Activated T-helper 2 cell treated with anti-CD3 and anti-CD28 coated beads, Interferon-gamma antibody, Interleukin-2, Interleukin-4, amounts not matched to agents 10 μg/mL and 5 μg/mL and 100 μg/mL, durations not matched to agents 14 hours and 24 hours and 36 hours (primary cell): Measurements from ENCODE around the gene MITF. TPM values are rescaled to one million over a fixed set of nuclear protein-coding genes. Genes with fewer than 3 reads are reported as not detected.
"Not testable (repeated sequence)": the region's sequence is repeated elsewhere in the genome, so short reads cannot be mapped to it uniquely, and the experiment has no call there.

ENCODE experiments used
- DNase-seq: peaks from one replicate; pipeline ENCODE4 v3.0.0; 2021; ENCODE audit warnings: low spot score
- H3K27ac Mint-ChIP-seq: one replicate; pipeline ENCODE4 v1.8.0; 2021; ENCODE audit warnings: mixed read lengths
- H3K27me3 Mint-ChIP-seq: one replicate; pipeline ENCODE4 v1.8.0; 2021; ENCODE audit warnings: low read depth, mixed read lengths
- H3K36me3 Mint-ChIP-seq: one replicate; pipeline ENCODE4 v1.8.0; 2021; ENCODE audit warnings: low read depth, mixed read lengths
- H3K4me1 Mint-ChIP-seq: one replicate; pipeline ENCODE4 v1.8.0; 2021; ENCODE audit warnings: low read depth, mixed read lengths
- H3K4me3 Mint-ChIP-seq: one replicate; pipeline ENCODE4 v1.8.0; 2021; ENCODE audit warnings: low read depth, mild to moderate bottlenecking, moderate library complexity, mixed read lengths
- H3K9me3 Mint-ChIP-seq: one replicate; pipeline ENCODE4 v1.8.0; 2021; ENCODE audit warnings: mixed read lengths
- intact Hi-C: fragments of 100-400 bp; cut with micrococcal nuclease; formaldehyde crosslinking; loops from one replicate; pipeline ENCODE4 v1.15.1; 2023
- total RNA-seq: library from RNA; stranded (reverse); gene quantifications from 2 replicates; pipeline ENCODE4 v1.2.3, GENCODE V29; 2022

The MITF gene
- total RNA-seq, 1 donor from 2014 or later, result 0.07 TPM

DNA sequence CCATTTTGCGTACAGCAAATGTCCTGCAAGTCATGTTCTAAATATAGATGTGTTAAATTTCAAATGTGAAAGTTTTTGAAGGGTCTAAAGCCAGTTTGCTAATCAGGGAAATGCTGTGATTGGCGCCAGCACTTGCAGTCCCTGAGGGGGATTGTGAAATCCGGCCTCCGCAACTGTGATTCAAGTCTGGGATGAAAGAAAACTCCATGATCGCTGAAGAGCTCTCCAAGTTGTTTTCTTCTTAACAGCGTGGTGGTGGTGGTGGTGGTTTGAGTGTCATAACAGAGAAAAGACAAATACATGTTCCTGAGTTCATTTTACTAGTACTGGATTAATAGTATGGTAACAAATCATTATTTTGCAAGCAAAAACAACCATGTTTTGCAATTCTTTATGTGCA, 51.8 kb downstream of the MITF start:
- H3K4me1 Mint-ChIP-seq, result peaks cover 2% of the 10 kb centered on the region
- intact Hi-C loops, result no loop called here
- H3K9me3 Mint-ChIP-seq, result no peaks in the 10 kb centered on the region
- H3K27ac Mint-ChIP-seq, result no peak overlapping the region
- DNase-seq, result no peak
- H3K4me3 Mint-ChIP-seq, result no peak overlapping the region
- no peaks in the 10 kb centered on the region for H3K27me3 Mint-ChIP-seq
- no peaks in the 10 kb centered on the region for H3K36me3 Mint-ChIP-seq

DNA sequence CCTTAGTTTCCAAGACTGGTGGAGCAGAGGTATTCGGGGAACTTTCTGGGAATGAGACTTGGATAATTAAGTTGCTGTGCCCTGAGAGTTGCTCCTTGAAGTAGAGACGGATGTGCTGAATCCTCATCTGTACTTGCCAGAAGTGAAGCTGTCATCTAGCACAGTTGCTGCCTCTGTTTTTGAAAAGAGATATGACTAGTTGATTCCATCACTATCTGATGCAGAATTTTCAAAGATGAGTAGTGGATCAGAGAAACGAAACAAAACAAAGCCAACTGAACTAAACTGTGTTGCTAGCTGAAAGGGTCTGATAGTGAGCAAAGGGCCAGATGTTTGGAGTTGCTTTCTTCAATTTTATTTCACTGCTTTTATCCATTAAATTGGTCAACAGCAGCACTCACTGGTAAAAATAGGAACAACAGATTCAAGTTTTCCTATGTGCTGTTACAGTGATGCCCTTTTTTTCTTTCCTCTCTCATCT, 52.7 kb downstream of the MITF start:
- DNase-seq, result no peak
- intact Hi-C loops, result no loop called here
- no peaks in the 10 kb centered on the region for H3K36me3 Mint-ChIP-seq
- H3K27ac Mint-ChIP-seq, result no peak overlapping the region
- no peaks in the 10 kb centered on the region for H3K27me3 Mint-ChIP-seq
- no peak overlapping the region for H3K4me3 Mint-ChIP-seq
- no peaks in the 10 kb centered on the region for H3K9me3 Mint-ChIP-seq
- peaks cover 2% of the 10 kb centered on the region for H3K4me1 Mint-ChIP-seq

DNA sequence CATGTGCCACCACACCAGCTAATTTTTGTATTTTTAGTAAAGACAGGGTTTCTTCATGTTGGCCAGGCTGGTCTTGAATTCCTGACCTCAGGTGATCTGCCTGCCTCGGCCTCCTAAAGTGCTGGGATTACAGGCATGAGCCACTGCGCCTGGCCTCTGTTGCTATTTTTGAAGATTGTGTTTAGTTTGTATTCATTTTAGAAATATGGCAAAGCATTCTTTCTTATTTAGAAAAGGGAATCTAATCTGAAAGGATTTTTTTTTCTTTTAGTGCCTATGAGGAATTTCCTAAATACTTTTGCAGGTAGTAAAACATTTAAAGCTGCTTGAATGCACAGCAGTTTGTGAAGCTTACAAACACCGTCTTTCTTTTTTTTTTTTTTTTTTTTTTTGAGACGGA, 56.9 kb downstream of the MITF start:
- H3K9me3 Mint-ChIP-seq, H3K27ac Mint-ChIP-seq, H3K4me1 Mint-ChIP-seq, H3K27me3 Mint-ChIP-seq, intact Hi-C loops, H3K4me3 Mint-ChIP-seq, DNase-seq, H3K36me3 Mint-ChIP-seq: not testable (repeated sequence)

DNA sequence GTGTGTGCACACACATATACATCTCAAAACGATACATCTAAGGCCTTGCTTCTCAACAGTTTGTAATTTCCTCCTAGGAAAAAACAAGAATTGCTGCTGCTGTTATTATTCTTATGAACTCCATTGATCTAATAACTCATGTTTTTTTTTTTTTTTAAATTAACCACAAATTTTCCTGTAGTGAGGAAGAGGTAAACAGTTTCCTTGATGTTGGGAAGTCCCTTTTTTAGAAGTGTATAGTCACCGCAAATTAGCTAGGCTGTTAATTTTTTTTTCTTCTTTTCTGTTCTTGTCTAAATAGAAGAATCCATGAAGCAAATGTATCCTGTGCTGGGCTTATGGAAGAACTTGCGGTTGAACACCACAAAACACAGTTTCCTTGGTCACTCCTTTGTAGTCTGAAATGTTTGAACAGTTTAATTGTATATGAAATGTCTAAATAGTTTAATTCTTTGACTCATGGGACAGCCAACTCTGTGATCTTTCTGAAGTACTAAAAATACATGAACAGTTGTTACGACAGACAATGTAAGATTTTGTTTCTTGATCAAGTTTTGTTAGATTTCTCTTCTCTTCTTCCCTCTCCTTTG, 64.5 kb downstream of the MITF start:
- Mint-ChIP-seq H3K9me3 (no peaks in the 10 kb centered on the region), H3K27ac (no peak overlapping the region), H3K36me3 (no peaks in the 10 kb centered on the region), H3K27me3 (no peaks in the 10 kb centered on the region), H3K4me3 (no peak overlapping the region), H3K4me1 (no peaks in the 10 kb centered on the region)
- DNase-seq, result no peak
- intact Hi-C loops, result no loop called here

DNA sequence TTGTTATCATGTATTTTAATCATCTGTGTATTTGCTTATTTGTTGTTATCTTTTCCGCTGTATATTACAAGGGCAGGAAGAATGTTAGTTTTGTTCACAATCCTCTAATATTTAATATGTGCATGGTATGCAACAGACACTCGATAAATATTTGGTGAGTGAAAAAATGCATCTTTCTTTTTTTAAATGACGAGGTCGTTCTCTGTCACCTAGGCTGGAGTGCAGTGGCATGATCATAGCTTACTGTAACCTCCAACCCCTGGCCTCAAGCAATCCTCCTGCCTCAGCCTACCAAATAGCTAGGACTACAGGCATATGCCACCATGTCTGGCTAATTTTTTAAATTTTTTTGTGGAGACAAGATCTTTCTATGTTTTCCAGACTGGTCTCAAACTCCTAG, 66.2 kb downstream of the MITF start:
- no peaks in the 10 kb centered on the region for H3K4me1 Mint-ChIP-seq
- no peak overlapping the region for H3K27ac Mint-ChIP-seq
- H3K36me3 Mint-ChIP-seq, result no peaks in the 10 kb centered on the region
- no peaks in the 10 kb centered on the region for H3K9me3 Mint-ChIP-seq
- no peaks in the 10 kb centered on the region for H3K27me3 Mint-ChIP-seq
- intact Hi-C loops, result no loop called here
- H3K4me3 Mint-ChIP-seq, result no peak overlapping the region
- no peak for DNase-seq

DNA sequence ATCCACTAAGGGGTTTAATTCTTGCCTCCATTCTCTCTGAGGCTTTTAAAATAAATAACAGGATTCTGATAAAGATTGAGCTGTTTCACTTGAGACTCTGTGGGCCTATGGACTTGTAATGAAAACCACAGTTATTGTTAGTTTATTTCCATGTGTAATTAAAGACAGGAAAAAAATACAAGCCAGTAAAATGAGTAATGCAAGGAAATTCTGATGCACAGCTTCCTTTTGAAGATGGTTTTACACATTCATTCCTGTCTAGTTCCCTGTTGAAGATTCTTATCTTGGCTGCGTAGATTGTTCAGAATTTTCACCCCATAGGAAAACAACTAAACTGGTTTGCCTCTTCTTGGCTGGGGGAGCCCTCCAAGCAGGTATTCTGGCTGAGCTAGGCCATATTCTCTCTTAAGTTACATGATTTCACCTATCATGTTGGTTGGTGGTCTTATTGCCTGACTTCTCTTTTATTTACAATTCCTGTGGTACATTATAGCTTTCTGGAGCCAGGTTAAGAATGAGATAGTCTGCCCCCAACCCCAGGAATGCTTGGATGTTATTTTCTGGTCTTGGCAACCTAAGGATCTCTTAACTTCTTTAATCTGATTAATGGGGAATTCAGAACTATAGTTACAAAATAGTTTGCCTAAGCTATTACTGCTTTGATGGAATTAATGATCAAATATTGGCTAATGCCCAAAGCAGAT, 67.6 kb downstream of the MITF start:
- no peak overlapping the region for H3K27ac Mint-ChIP-seq
- H3K27me3 Mint-ChIP-seq, result no peaks in the 10 kb centered on the region
- no peak for DNase-seq
- no peak overlapping the region for H3K4me3 Mint-ChIP-seq
- intact Hi-C loops, result no loop called here
- no peaks in the 10 kb centered on the region for H3K36me3 Mint-ChIP-seq
- no peaks in the 10 kb centered on the region for H3K9me3 Mint-ChIP-seq
- no peaks in the 10 kb centered on the region for H3K4me1 Mint-ChIP-seq

DNA sequence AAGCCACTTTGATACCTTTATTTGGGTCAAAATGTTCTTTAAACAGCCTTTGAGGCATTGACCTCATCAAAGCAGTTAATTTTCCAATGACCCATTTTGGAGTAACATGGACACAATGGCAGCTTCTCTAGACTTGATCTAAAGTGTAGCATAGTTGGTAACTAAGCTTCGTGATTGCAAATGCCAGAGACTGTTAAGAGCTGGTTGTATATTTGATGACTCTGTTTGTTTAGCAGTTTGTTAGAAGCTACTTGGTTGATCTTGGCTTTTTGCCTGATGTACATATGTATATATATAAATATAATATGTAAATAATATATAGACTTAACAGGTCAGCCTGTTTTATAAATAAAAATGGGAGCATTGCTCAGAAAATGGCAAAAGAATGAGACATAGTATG, 68.4 kb downstream of the MITF start:
- Mint-ChIP-seq H3K27ac (no peak overlapping the region), H3K36me3 (no peaks in the 10 kb centered on the region), H3K4me1 (no peaks in the 10 kb centered on the region), H3K4me3 (no peak overlapping the region), H3K9me3 (no peaks in the 10 kb centered on the region), H3K27me3 (no peaks in the 10 kb centered on the region)
- no peak for DNase-seq
- intact Hi-C loops, result no loop called here

DNA sequence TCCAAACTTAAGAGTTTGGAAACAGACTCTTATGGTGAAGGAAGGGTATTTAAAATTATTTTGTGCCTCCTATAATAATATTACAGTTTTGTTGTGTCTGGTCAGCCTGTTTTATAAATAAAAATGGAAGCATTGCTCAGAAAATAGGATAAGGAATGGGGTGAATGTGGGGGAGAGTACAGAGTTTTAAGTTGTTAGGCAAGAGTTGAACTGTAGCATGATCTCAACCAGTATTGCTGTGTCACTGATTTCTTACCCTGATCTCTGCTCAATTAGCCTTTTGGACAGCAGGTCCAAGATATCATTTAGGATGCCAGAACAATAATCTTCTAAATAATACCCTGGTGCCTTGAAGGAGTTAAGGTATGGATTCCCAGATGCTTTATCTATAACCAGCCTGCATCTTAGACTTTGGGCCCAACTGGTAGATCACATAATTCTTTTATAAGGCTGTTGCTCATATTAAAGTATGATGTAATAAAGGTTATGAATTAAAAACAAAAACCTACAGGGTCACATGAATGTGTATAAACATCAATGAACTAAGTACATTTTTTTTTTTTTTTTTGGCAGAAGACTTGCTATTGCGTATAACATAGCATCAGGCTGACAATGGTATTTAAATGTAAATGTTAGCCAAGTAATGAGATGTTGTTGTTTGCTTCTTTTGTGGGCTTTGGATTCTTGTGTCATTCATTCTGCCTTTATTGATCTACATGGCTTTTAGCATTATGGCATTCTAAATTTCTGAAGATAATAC, 70.0 kb downstream of the MITF start:
- Mint-ChIP-seq H3K4me3 (no peak overlapping the region), H3K36me3 (no peaks in the 10 kb centered on the region), H3K9me3 (no peaks in the 10 kb centered on the region), H3K4me1 (no peaks in the 10 kb centered on the region), H3K27me3 (no peaks in the 10 kb centered on the region), H3K27ac (no peak overlapping the region)
- intact Hi-C loops, result no loop called here
- DNase-seq, result no peak

DNA sequence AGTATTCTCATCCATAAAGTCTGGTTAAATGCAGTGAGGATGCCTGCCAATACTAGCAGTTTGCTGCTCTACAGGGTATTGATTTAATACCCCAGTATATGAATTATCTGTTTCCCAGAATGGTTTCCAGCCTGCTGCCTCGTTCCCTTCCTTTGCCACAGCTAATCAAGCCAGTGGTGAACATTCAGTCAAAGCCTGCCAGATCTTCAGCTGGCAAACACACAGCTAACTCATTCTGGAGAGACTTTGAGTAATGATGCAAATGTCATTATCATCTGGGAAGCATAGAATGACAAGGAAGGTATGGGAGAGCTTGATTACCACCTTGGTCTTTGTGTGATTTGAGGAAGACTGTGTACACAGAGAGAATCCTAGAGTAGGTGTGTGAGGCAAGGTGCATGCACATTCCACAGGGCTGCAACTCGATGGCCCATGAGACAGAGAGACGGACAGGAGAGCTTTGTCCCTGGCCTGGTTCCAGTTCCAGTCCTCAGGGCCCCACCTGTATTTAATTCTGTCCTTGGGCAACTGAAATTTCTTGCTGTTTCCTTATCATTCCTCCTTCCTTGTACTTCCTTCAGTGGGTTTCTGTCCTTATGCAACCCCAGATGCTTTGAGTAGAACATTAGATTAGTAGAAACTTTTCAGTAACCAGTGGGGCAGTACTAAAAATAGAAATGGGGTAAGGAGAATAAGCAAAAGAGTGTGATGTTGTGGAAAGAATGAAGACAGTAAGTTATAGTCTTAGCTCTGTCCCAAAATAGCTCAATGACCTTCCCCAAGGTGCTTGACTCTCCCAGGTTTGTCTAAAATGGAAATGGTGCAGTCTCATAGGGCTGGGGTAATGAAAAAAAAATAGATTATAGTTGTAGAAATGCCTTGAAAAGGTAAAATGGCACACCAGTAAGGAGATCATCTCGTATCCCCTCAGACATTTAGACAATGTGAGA, 72.5 kb downstream of the MITF start:
- Mint-ChIP-seq H3K27ac (no peak overlapping the region), H3K4me3 (no peak overlapping the region), H3K36me3 (no peaks in the 10 kb centered on the region), H3K9me3 (no peaks in the 10 kb centered on the region), H3K27me3 (no peaks in the 10 kb centered on the region), H3K4me1 (no peaks in the 10 kb centered on the region)
- no peak for DNase-seq
- intact Hi-C loops, result no loop called here

DNA sequence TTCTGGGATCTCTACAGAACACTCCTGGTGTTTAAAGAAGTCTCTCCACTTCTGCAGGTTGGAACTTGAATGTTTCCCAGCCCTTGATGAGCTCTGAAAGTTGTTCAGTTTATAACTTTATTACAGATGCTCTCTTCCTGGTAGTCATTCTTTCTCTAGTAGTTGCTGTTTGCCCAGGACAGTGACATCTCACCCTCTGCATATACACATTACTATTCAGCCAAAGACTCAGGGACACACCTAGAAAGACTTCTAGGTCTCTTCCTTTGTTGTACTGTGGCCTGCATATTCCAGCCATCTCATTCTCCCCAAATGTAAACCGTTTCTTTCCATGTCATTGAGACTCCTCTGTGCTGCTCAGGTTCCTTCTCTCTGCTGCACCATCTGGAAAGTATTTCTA, 76.7 kb downstream of the MITF start:
- DNase-seq, result no peak
- Mint-ChIP-seq H3K4me1 (no peaks in the 10 kb centered on the region), H3K9me3 (no peaks in the 10 kb centered on the region), H3K27me3 (no peaks in the 10 kb centered on the region), H3K4me3 (no peak overlapping the region), H3K36me3 (no peaks in the 10 kb centered on the region), H3K27ac (no peak overlapping the region)
- intact Hi-C loops, result no loop called here

DNA sequence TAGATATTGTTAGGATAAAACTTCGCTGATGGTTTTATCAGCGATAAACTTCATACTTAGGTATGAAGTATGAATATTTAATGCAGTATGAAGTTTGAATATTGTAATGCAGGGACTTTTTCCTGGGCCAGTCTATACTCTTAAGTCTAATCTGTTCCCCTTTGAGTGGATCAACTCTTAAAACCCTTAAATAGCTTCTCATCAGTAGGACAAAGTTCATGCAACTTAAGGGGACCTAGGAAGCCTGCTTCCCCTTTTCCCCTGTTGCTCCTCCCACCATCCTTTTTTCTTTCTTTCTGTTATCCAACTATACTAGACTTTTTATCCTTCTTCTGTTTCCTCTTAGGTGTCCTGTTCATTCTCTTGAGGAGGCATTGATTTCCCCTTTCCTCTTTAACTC, 78.7 kb downstream of the MITF start:
- no peak overlapping the region for H3K4me3 Mint-ChIP-seq
- no peak overlapping the region for H3K27ac Mint-ChIP-seq

DNA sequence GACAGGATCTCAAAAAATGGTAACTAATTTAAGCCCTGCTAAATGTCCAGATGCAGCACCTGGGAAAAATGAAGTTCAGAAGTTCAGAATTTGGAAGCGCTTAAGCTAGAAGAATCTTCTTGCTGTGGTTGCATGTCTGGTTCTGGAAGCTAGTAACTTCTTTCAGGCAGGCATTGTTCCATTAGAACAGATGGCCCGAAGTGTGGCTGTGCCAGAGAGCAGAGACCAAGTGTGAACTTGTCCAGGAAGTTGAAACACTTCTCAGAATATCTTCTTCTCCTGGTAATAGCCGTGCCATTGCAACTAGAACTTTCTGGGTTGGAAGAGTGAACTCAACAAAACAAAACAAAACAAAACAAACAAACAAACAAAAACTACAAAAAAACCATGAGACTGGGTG, 80.0 kb downstream of the MITF start:
- Mint-ChIP-seq H3K27me3 (no peaks in the 10 kb centered on the region), H3K9me3 (no peaks in the 10 kb centered on the region), H3K4me1 (no peaks in the 10 kb centered on the region), H3K4me3 (no peak overlapping the region), H3K36me3 (no peaks in the 10 kb centered on the region), H3K27ac (no peak overlapping the region)
- no peak for DNase-seq
- intact Hi-C loops, result no loop called here

More for the DNA sequence above, 78.7 kb downstream of the MITF start:
- intact Hi-C loops, result no loop called here
- Mint-ChIP-seq H3K27me3 (no peaks in the 10 kb centered on the region), H3K4me1 (no peaks in the 10 kb centered on the region), H3K9me3 (no peaks in the 10 kb centered on the region), H3K36me3 (no peaks in the 10 kb centered on the region)
- DNase-seq, result no peak
